GM19395 (cell line): ENCODE data around the gene PAX5.
A peak's percentile ranks its signal among the peaks of the same experiment; 100 is the strongest.

Experiments
- ATAC-seq: cut with Tn5 transposase; IDR thresholded peaks from one replicate; pipeline ENCODE4 v1.9.1; 2021; ENCODE audit warnings: mild to moderate bottlenecking, moderate library complexity; ENCODE audit not compliant: unreplicated experiment

Gene PAX5

DNA sequence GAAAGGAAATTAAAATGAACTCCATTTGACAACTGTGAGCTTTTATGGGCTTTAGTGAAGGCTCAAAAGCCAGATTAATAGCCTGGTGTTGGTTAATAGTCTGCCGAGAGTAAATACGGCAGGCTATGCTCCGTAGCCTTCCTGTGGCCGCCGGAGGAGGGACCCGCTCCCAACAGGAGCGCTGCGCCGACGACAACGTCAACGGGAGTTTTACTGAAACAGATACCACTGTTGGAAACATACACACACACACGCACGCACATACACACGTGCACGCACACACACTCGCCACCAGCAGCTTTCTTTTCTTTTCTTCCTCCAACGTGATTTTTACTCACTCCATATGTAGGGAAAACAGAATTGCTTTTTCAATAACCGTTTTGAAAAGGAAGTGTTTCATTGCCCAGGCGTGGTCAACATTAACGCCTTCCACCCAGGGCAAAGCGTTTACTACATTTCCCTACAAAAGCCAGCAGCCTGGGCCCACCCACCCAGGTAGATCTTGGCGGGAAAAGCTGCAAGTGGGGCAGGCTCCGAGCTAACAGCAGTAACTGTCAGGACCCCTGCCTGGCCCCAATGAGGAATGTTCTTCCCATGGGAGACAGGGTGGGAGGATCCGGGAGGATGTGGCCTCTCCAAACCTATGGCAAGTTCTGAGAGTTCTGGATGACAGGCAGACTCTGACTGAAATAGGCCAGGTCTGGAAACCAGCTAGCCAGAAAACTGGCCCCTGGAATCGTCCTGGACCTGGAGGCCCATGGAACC, 72.3 kb downstream of the PAX5 start:
- no peak for ATAC-seq

DNA sequence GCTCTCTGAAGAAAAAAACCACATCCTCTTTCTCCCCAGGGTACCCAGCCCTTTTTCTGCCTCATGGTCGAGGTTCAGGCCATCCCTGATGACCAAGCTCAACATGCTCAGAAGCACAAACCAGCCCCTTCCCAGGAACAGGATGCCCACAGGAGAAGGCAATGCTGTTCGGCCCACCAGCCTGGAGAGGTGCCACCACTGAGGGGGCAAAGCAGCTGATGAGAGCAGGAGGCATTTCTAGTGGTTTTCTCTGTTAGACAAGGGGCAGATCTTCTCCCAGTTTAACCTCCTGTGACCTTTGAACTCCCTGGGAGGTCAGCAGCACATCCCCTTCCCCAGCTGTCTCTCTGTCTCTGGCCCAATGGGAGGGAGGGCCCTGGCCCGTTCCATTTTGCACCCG, 73.0 kb downstream of the PAX5 start:
- no peak for ATAC-seq

DNA sequence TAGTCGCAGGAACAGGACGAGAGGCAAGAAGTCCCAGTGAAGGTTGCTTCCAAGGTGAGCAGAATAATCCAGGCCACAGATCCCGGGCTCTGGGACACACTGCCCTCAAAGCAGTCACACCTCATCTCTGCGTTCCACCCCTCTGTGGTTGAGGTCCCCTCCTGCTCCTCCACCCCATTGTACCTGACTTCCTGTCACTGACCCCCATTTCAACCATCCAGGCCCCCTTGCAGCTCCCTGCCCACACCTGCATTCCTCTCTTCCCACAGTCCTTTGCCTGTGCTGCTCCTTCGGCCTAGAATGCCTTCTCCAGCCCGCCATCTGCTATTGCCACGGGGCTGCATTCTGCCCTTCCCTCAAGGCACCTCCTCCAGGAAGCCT, 73.5 kb downstream of the PAX5 start:
- no peak for ATAC-seq

GRCh38 chr9:36959681-36960574, 74.1 kb downstream of the PAX5 start:
- no peak for ATAC-seq

- ATAC-seq: no peak
These were observed 77.2 kb downstream of the PAX5 start for GRCh38 chr9:36956908-36957307.

DNA sequence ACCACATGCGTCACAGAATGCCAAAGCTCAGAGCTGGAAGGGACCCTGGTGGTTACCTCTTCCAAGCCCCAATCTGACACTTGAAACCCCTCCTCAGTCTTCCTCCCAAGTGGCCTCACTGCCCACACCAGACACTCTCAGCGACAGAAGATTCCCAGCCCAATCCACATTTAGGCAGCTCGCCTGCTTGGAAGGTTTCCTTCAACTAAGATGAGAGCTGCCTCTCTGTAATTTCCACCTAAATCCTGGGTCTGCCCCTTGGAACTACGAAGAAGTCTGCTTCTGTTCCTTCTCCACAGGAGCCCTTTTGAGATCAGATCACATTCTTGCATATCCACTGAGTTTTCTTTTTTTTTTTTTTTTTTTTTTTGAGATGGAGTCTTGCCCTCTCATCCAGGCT, 83.7 kb downstream of the PAX5 start:
- ATAC-seq: no peak

- ATAC-seq: no peak
These were observed 84.6 kb downstream of the PAX5 start for GRCh38 chr9:36949466-36949865.

- no peak for ATAC-seq
These were observed 86.0 kb downstream of the PAX5 start for GRCh38 chr9:36948051-36948450.

- ATAC-seq: no peak
These were observed 87.4 kb downstream of the PAX5 start for GRCh38 chr9:36946653-36947052.

DNA sequence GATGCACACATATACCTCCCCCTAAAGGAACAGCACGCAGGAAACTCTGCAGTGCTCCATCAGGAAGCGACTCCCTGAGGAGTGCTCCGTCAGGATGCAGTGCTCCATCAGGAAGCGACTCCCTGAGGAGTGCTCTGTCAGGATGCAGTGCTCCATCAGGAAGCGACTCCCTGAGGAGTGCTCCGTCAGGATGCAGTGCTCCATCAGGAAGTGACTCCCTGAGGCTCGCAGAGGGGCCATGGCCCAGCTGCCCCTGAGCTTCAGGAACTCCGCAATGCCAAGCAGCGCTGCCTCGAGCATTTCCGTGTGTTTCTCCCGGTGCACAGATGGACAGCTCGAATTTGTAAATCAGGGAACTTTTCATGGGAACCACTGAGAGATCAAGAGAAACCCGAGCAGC, 88.1 kb downstream of the PAX5 start:
- ATAC-seq: no peak

DNA sequence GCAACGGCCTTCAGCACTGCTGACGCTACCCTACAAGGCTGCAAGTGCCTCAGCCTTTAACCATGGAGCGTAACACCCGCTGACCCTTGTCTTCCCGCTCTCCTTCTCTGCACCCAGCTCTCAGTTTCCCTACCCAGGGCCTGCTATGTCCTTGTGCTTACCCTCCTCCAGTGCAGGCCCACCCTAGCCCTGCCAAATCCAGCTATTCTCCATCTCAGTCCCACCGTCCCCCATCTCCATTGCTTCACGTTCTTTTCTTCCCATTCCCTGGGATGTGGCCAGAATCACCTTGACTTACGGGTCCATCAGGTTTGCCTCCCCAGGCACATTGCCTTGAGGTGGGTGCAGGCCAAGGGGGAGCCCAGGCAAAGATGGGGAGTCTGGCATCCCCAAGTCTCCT, 91.2 kb downstream of the PAX5 start:
- ATAC-seq: no peak

GRCh38 chr9:36941441-36941840, 92.6 kb downstream of the PAX5 start:
- no peak for ATAC-seq

GRCh38 chr9:36940881-36941280, 93.2 kb downstream of the PAX5 start:
- ATAC-seq: no peak

DNA sequence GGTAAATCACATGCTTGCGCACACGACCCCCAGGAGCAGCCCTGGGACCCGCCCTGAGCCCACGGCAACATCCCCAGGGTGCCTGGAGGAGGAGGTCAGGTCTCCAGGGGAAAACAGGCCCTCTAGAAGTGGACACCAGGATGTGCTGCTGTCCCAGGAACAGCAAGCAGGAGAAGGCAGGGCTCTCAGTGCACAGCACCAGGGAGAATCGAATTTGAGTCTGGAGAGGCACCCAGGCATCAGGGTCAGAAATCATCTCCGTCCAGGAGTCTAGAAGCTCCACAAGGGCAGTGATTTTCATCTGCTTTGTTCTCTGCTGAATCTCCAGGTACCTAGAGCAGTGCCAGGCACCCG, 93.6 kb downstream of the PAX5 start:
- no peak for ATAC-seq

- no peak for ATAC-seq
These were observed 94.2 kb downstream of the PAX5 start for GRCh38 chr9:36939655-36940499.

GRCh38 chr9:36939214-36939613, 94.9 kb downstream of the PAX5 start:
- no peak for ATAC-seq

GRCh38 chr9:36938617-36939016, 95.5 kb downstream of the PAX5 start:
- no peak for ATAC-seq

DNA sequence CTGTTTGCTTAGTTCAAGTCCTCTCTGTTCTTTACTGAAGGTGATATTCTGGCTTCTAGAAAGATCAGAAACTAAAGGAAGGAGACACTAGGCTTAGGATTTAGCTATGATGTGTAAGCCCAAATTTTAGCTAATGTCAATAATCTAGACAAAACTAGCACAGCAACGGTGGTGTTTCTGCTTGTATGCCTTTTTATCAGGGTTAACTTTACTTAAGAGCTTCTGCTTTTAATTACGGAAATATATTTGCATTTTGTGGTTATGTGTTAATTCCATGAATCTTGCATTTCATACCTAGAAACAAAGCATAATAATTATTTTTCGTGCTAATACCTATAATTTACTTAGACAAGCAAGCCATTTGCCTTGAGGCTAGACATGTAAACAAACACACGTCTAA, 96.1 kb downstream of the PAX5 start:
- no peak for ATAC-seq

GRCh38 chr9:36937346-36937745, 96.7 kb downstream of the PAX5 start:
- ATAC-seq: no peak

DNA sequence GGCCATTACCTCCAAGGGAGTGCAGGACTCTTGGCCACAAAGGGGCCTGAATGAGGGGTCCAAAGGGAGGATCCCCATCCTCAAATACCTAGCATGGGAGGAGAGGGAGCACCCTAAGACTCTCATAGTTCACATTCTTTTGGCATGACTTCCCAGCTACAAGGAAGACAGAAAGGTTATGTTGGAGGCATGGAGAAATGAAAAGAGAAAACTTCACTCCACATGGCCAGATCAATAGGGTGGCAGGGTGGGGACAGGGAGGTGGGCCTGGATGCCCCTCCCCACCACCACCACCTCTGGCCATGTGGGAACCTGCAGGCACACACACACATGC, 97.6 kb downstream of the PAX5 start:
- ATAC-seq: no peak

DNA sequence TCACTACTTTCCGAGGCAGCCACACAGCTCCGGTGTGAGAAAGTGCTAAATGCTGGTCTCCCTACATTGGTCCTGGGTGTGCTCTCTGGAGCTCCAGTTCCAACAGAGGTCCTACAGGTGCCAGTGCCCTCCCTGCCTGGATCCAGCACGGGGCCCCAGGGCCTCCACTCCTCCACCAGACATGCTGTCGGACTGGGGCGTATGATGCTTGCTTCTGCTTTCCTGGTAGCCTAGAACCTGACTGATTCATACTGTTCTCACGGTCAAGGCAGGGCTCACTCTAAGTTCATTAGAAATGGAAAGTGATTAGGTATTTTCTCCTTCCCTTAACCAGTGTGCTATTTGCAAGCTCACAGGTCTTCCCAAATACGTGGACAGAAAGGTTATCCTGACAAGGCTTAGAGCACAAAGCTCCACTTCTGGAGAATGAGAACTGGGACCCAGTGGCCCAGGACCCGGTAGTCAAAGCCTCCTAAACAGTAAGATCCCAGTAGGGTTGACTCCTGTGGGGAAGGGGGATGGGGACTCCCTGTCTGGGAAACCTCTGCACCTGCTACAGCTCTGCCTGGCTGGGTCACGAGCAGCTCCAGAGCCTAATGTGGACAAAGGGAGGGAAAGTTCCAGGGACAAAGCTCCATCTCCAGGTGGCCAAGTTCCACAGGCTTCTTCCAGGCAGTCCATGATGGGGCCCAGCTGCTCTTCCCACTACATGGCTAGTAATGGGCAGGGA, 98.1 kb downstream of the PAX5 start:
- peak; percentile 79 for ATAC-seq
